Osteocyte (in vitro differentiated cells): ENCODE results near the gene ARHGAP30. TPM values are rescaled to one million over a fixed set of nuclear protein-coding genes. Genes with fewer than 3 reads are reported as not detected.

Source experiments
- DNase-seq: peaks from one replicate; pipeline ENCODE4 v3.0.0; 2021; ENCODE audit warnings: mixed read lengths; ENCODE audit not compliant: unreplicated experiment; ENCODE audit errors: extremely low spot score
- H3K27ac Mint-ChIP-seq: one replicate; pipeline ENCODE4 v1.8.0; 2021; ENCODE audit warnings: mild to moderate bottlenecking, mixed read lengths; ENCODE audit not compliant: unreplicated experiment
- H3K27me3 Mint-ChIP-seq: one replicate; pipeline ENCODE4 v1.8.0; 2021; ENCODE audit warnings: mixed read lengths; ENCODE audit not compliant: unreplicated experiment
- H3K36me3 Mint-ChIP-seq: one replicate; pipeline ENCODE4 v1.8.0; 2021; ENCODE audit warnings: mixed read lengths; ENCODE audit not compliant: unreplicated experiment
- H3K4me1 Mint-ChIP-seq: one replicate; pipeline ENCODE4 v1.8.0; 2021; ENCODE audit warnings: mixed read lengths; ENCODE audit not compliant: unreplicated experiment
- H3K4me3 Mint-ChIP-seq: one replicate; pipeline ENCODE4 v1.8.0; 2021; ENCODE audit warnings: mild to moderate bottlenecking, moderate library complexity, mixed read lengths; ENCODE audit not compliant: unreplicated experiment
- H3K9me3 Mint-ChIP-seq: one replicate; pipeline ENCODE4 v1.8.0; 2021; ENCODE audit warnings: mixed read lengths; ENCODE audit not compliant: unreplicated experiment
- total RNA-seq: library from RNA; stranded (reverse); gene quantifications from 2 replicates; pipeline ENCODE4 v1.2.1, GENCODE V29; 2021
- TF ChIP-seq, protein P1 (sequence below): fragments of 200-600 bp; sonication (generic); IDR thresholded peaks from 2 replicates; pipeline ENCODE4 v1.5.0; 2021; ENCODE audit warnings: antibody characterized with exemption, mild to moderate bottlenecking, moderate library complexity

ARHGAP30 gene
- total RNA-seq, 1 donor from 2014 or later = not detected

- H3K4me1 Mint-ChIP-seq = peaks cover 7% of the 10 kb centered on the region
- DNase-seq = no peak
- no peaks in the 10 kb centered on the region for H3K27me3 Mint-ChIP-seq
- H3K9me3 Mint-ChIP-seq = no peaks in the 10 kb centered on the region
- TF ChIP-seq, protein P1, sequence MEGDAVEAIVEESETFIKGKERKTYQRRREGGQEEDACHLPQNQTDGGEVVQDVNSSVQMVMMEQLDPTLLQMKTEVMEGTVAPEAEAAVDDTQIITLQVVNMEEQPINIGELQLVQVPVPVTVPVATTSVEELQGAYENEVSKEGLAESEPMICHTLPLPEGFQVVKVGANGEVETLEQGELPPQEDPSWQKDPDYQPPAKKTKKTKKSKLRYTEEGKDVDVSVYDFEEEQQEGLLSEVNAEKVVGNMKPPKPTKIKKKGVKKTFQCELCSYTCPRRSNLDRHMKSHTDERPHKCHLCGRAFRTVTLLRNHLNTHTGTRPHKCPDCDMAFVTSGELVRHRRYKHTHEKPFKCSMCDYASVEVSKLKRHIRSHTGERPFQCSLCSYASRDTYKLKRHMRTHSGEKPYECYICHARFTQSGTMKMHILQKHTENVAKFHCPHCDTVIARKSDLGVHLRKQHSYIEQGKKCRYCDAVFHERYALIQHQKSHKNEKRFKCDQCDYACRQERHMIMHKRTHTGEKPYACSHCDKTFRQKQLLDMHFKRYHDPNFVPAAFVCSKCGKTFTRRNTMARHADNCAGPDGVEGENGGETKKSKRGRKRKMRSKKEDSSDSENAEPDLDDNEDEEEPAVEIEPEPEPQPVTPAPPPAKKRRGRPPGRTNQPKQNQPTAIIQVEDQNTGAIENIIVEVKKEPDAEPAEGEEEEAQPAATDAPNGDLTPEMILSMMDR = no peak
- no peak overlapping the region for H3K27ac Mint-ChIP-seq
- H3K36me3 Mint-ChIP-seq = no peaks in the 10 kb centered on the region
- H3K4me3 Mint-ChIP-seq = no peak overlapping the region
Observed at GRCh38 chr1:161085165-161085564, 15.5 kb upstream of the ARHGAP30 start.

DNA sequence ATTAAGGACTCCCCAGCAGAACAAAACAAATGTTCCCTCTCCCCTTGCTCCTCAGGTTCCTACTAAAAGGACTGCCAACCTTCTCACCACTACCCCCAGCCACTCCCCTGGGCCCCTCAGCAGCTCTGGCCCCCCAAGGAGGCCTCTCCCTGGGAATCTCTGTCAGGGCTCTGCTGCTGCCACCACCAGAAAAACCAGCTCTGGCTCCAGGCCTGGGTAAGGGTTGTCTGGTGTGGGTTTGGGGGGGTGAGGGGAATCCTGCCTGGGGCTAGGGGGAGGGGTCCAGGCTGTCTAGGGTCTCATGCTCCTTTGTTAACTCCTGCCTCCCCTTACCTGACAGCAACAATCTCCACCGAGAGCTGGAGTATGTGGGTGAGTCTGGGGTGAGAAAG lies 14.9 kb upstream of the ARHGAP30 start:
- TF ChIP-seq, protein P1 = no peak
- no peak for DNase-seq
- Mint-ChIP-seq H3K9me3 (no peaks in the 10 kb centered on the region), H3K27ac (no peak overlapping the region), H3K27me3 (no peaks in the 10 kb centered on the region), H3K4me3 (no peak overlapping the region), H3K36me3 (no peaks in the 10 kb centered on the region), H3K4me1 (peaks cover 7% of the 10 kb centered on the region)

DNA sequence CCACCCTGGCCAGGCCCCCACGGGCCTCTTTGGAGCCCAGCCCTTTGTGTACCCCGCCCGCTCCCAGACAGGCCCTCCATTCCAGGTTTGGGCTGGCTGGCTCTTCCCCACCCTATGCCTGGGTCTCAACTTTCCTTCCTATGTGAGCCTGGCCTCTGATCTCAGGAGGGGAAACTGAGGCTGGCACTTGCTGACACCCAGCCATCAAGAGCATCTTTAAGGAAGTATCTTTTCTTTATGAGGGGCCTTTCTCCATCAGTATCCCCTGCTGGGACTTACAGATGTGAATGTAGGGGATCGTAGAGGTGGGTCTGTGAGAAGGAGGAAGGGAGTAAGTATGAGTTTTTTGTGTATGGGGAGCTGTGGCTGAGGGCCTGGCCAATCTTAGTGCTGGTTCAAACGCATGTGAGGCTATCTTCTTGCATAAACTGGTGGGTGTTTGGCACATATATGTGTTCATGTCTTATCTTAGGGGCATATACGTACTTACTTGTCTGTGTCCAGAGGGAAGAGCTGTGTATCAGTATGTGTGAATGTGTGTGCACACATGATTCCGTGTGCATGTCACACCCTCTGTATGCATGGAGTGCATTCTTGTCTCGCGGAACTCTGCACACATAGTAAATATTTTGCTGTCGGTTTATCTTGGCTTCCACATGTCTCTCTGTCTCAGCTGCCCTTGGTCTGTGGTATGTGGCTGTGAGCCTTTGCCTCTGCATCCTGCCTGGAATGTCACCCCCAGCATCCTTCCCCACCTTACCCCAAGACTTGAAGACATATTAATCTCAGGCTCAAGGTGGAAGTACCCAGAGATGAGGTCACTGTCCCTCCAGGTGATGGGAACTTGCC lies 14.3 kb upstream of the ARHGAP30 start:
- no peak overlapping the region for H3K4me3 Mint-ChIP-seq

GRCh38 chr1:161082996-161083747 lies 13.5 kb upstream of the ARHGAP30 start:
- no peak overlapping the region for H3K4me3 Mint-ChIP-seq
- H3K27ac Mint-ChIP-seq = no peak overlapping the region

More for the DNA sequence above, 14.3 kb upstream of the ARHGAP30 start:
- Mint-ChIP-seq H3K27me3 (no peaks in the 10 kb centered on the region), H3K4me1 (peaks cover 7% of the 10 kb centered on the region), H3K27ac (no peak overlapping the region), H3K36me3 (no peaks in the 10 kb centered on the region), H3K9me3 (no peaks in the 10 kb centered on the region)
- no peak for DNase-seq
- TF ChIP-seq, protein P1 = no peak

More at GRCh38 chr1:161082996-161083747, 13.5 kb upstream of the ARHGAP30 start:
- TF ChIP-seq, protein P1 = no peak
- Mint-ChIP-seq H3K4me1 (peaks cover 7% of the 10 kb centered on the region), H3K36me3 (no peaks in the 10 kb centered on the region), H3K9me3 (no peaks in the 10 kb centered on the region), H3K27me3 (no peaks in the 10 kb centered on the region)
- no peak for DNase-seq
